Uterus (tissue), 4 donors: ENCODE results near the gene OSBPL7. TPM values are rescaled to one million over a fixed set of nuclear protein-coding genes. Genes with fewer than 3 reads are reported as not detected.

Experiments used
- DNase-seq, 2 donors: peaks; one replicate each; pipeline ENCODE4 v3.0.0-alpha.2; 2019 to 2020
- H3K27ac ChIP-seq, 2 donors: fragments of 200-600 bp; sonication (generic); 1 replicate in 1 of 2; 2 replicates in 1 of 2; pipeline ENCODE4 v1.5.1; 2016 to 2018
- H3K27me3 ChIP-seq, 2 donors: fragments of 200-600 bp; sonication (generic); one replicate each; pipeline ENCODE4 v1.5.1; 2018 to 2019; ENCODE audit warnings: control low read depth in 1 of 2
- H3K36me3 ChIP-seq, 2 donors: fragments of 200-600 bp; sonication (generic); one replicate each; pipeline ENCODE4 v1.5.1; 2019; ENCODE audit warnings: control low read depth in 1 of 2
- H3K4me1 ChIP-seq, 2 donors: fragments of 200-600 bp; sonication (generic); one replicate each; pipeline ENCODE4 v1.5.1; 2018 to 2019; ENCODE audit warnings: control low read depth in 1 of 2
- H3K4me3 ChIP-seq, 2 donors: fragments of 200-600 bp; sonication (generic); 1 replicate in 1 of 2; 2 replicates in 1 of 2; pipeline ENCODE4 v1.5.1; 2018 to 2019; ENCODE audit warnings: mild to moderate bottlenecking in 1 of 2
- H3K9me3 ChIP-seq, 2 donors: fragments of 200-600 bp; sonication (generic); one replicate each; pipeline ENCODE4 v1.5.1; 2019; ENCODE audit warnings: control low read depth in 1 of 2
- POLR2A ChIP-seq, 2 donors: fragments of 450-650 bp; IDR thresholded peaks; one replicate each; pipeline ENCODE4 v1.6.1; 2016; ENCODE audit warnings: antibody characterized with exemption in 2 of 2, mild to moderate bottlenecking in 1 of 2, moderate library complexity in 1 of 2
- intact Hi-C: fragments of 100-400 bp; cut with DNase I; formaldehyde crosslinking; loops from one replicate; pipeline ENCODE4 v1.15.1; 2023; ENCODE audit warnings: low total_unique reads
- total RNA-seq, 4 donors: library from RNA; depleted of rRNA in 3 of 4; stranded (reverse); fragments of >200 nt in 3 of 4; gene quantifications; one replicate each; pipeline versions ENCODE4 v1.1.0 to v1.2.4, GENCODE V29; 2014 to 2023
- TF ChIP-seq, protein P1 (sequence below), 4 experiments: fragments of 200-600 bp in 2 of 4; fragments of 450-650 bp in 2 of 4; sonication (generic) in 2 of 4; IDR thresholded peaks; one replicate each; pipeline ENCODE4 v1.5.1; 2016 to 2019; ENCODE audit warnings: antibody characterized with exemption in 4 of 4, mild to moderate bottlenecking in 2 of 4, moderate library complexity in 1 of 4
- donor health status: DM: yes; HTN: yes; CAD: no.

Gene OSBPL7
- total RNA-seq, 4 donors from 2014 or later = 1.0 to 23.4 (median 10.7) TPM

DNA sequence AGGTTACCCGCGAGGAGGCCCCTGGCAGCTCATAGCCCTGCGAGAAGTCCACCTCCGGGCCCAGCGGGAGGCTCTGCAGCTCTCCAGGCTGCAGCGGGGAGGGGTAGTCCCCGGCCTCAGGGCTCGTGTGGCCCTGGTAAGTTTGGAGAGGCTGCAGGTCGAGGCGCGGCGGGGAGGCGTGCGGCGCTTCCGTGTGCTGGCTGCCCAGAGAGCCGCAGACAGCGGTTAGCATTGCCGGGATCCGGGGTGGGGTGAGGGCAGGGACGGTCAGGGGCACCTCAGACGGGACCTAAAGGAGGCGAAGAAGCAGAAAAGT, 26.6 kb upstream of the OSBPL7 start:
- Histone ChIP-seq H3K9me3 (no peaks in the 10 kb centered on the region), H3K27me3 (peaks cover 23 to 25% of the 10 kb centered on the region in 2 donors), H3K27ac (no peak overlapping the region), H3K4me3 (no peak overlapping the region), H3K4me1 (peaks cover 0 to 8% of the 10 kb centered on the region in 2 donors), H3K36me3 (no peaks in the 10 kb centered on the region)
- DNase-seq = no peak
- TF ChIP-seq, protein P1, sequence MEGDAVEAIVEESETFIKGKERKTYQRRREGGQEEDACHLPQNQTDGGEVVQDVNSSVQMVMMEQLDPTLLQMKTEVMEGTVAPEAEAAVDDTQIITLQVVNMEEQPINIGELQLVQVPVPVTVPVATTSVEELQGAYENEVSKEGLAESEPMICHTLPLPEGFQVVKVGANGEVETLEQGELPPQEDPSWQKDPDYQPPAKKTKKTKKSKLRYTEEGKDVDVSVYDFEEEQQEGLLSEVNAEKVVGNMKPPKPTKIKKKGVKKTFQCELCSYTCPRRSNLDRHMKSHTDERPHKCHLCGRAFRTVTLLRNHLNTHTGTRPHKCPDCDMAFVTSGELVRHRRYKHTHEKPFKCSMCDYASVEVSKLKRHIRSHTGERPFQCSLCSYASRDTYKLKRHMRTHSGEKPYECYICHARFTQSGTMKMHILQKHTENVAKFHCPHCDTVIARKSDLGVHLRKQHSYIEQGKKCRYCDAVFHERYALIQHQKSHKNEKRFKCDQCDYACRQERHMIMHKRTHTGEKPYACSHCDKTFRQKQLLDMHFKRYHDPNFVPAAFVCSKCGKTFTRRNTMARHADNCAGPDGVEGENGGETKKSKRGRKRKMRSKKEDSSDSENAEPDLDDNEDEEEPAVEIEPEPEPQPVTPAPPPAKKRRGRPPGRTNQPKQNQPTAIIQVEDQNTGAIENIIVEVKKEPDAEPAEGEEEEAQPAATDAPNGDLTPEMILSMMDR (IDR thresholded peaks at IDR 0.05) = no peak
- TF ChIP-seq POLR2A (IDR thresholded peaks at IDR 0.05) = no peak
- intact Hi-C loops = no loop called here

DNA sequence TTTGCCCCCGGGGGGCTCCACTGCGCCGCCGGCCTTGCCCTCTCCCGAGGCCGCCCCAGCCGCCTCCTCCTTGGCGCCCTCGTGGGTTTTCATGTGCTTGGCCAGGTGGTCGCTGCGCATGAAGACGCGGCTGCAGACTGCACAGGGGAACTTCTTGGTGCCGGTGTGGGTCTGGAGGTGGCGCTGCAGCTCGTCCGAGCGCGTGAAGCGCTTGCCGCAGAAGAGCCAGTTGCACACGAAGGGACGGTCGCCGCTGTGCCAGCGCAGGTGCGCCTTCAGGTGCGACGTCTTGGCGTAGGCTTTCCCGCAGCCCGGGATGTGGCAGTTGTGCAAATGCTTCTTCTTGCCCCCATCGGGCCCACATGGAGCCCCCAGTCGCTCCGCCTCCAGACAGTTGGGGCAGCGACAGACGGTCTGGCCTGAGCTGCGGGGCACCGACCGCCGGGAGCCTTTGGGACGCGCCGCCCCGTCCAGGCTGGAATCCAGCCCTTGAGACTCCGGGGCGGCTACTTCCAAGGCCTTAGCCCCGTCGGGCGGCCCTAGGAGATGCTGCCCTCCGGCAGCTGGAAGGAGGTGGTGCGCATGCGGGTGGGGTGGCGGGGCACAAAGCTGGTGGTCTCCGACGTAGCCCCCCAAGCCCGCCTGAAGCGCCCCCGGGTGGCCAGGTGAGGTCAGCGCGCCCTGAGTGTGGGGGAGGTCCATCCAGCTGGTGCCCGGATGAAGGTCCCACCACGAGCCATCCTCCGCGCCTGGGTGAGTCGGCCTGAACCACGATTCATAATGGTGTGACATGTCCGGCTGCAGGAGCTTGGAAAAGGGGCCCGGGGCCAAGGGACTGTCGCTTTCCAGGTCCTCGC, 26.0 kb upstream of the OSBPL7 start:
- Histone ChIP-seq H3K27me3 (peaks cover 17 to 19% of the 10 kb centered on the region in 2 donors), H3K36me3 (no peaks in the 10 kb centered on the region), H3K4me1 (peaks cover 0 to 8% of the 10 kb centered on the region in 2 donors), H3K27ac (no peak overlapping the region), H3K4me3 (no peak overlapping the region), H3K9me3 (no peaks in the 10 kb centered on the region)
- DNase-seq = no peak
- intact Hi-C loops = no loop called here
- TF ChIP-seq POLR2A (IDR thresholded peaks at IDR 0.05) = no peak
- TF ChIP-seq, protein P1 (IDR thresholded peaks at IDR 0.05) = no peak

DNA sequence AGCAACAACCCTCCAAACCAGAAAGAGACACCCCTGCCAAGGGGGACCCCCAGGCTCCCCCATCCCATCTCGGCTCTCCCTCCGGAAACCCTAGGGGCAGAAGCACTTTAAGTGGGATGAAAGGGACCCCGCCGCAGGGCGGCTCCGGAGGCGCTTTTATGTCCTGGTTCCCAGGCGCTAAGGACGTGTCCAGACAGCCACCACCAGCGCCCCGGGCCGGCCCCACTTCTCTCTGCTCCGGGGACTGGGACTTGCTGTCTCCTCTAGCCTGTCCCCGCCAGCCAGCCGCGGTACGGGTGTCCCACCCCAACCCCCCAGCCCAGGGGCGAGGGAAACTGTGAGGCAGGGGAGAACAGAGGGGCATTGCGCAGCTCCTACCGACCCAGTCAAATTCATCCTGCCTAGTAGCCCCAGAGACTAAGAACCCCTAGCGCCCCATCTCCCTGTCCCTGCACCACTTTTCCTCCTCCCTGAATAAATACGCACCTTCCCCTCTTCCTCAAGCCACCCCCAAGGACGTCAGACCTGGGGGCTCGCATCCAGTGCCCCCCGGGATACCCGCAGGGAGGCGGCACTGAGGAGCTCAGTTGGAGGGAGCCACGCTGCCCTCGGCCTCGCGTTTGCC, 25.2 kb upstream of the OSBPL7 start:
- intact Hi-C loops = no loop called here
- TF ChIP-seq, protein P1 (IDR thresholded peaks at IDR 0.05) = no peak
- TF ChIP-seq POLR2A (IDR thresholded peaks at IDR 0.05) = no peak
- Histone ChIP-seq H3K4me3 (no peak overlapping the region), H3K36me3 (no peaks in the 10 kb centered on the region), H3K9me3 (no peaks in the 10 kb centered on the region), H3K4me1 (peaks cover 0 to 8% of the 10 kb centered on the region in 2 donors), H3K27me3 (peaks cover 10 to 11% of the 10 kb centered on the region in 2 donors), H3K27ac (no peak overlapping the region)
- no peak for DNase-seq

GRCh38 chr17:47845716-47846075, 24.1 kb upstream of the OSBPL7 start:
- no peak for TF ChIP-seq POLR2A (IDR thresholded peaks at IDR 0.05)
- TF ChIP-seq, protein P1 (IDR thresholded peaks at IDR 0.05) = no peak
- peaks cover 0 to under 1% of the 10 kb centered on the region in 2 donors for H3K4me1 ChIP-seq
- DNase-seq = no peak
- no peak overlapping the region for H3K27ac ChIP-seq
- H3K4me3 ChIP-seq = no peak overlapping the region
- no peaks in the 10 kb centered on the region for H3K36me3 ChIP-seq
- H3K9me3 ChIP-seq = no peaks in the 10 kb centered on the region
- H3K27me3 ChIP-seq = peaks cover 5% of the 10 kb centered on the region in 2 donors
- intact Hi-C loops = no loop called here
